Suprapubic skin (tissue), 4 donors: ENCODE results near the gene RAE1.

ENCODE experiments used
- EP300 ChIP-seq: sonication (generic); formaldehyde crosslinking; IDR thresholded peaks from one replicate; pipeline ENCODE4 v1.6.1; 2017; ENCODE audit warnings: antibody characterized with exemption
- POLR2A ChIP-seq, 2 donors: fragments of 450-650 bp; IDR thresholded peaks; one replicate each; pipeline ENCODE4 v1.6.1; 2017; ENCODE audit warnings: antibody characterized with exemption in 2 of 2, mild to moderate bottlenecking in 2 of 2, moderate library complexity in 2 of 2
- POLR2AphosphoS5 ChIP-seq, 3 donors: sonication (generic); formaldehyde crosslinking; IDR thresholded peaks; one replicate each; pipeline ENCODE4 v1.6.1; 2017; ENCODE audit warnings: antibody characterized with exemption in 3 of 3
- TF ChIP-seq, protein P1 (sequence below), 2 donors: fragments of 200-600 bp in 1 of 2; fragments of 450-650 bp in 1 of 2; sonication (generic) in 1 of 2; IDR thresholded peaks; one replicate each; pipeline ENCODE4 v1.5.1; 2016 to 2019; ENCODE audit warnings: antibody characterized with exemption in 2 of 2, mild to moderate bottlenecking in 1 of 2, moderate library complexity in 1 of 2

DNA sequence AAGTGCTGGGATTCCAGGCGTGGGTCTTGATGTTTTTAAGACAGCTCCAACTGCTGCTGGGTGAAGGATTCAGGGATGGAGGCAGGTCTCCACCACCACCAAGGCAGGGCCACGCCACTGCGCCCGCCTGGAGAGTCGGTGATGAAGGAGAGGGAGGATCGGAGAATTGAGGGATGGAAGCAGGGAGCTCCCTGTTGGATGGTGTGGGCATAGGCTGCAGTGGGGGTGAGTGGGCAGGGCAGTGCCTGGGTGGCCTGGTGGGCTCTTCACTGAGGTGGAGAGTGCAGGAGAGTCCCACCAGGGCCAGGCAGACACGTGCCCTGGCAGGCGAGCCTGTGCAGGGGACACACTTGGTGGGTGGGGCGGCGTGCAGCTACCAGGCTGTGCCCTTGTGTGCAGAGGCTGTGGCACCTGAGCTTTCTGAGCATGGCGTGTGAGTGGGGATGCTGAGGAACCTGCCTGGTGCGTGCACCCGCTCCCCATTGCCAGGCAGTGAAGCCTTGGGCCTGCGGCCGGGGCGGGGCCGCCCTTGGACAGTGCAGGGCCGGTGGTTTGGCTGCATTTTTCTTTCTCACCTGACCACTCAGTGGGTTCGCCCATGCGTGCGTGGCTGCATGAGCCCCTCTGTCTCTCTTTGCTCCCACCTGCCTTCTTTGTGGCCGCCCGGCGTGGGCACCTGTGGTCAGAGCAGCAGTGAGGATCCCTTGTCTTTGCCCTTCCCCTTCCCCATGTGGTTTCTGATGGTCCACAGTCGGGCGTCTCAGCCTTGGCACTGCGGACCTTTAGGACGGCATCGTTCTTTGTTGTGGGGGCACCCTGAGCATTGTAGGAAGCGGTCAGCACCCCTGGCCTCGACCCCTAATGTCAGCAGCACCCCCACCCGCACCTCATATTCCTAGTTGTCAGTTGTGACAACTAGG lies 51.4 kb downstream of the RAE1 start:
- TF ChIP-seq, protein P1, sequence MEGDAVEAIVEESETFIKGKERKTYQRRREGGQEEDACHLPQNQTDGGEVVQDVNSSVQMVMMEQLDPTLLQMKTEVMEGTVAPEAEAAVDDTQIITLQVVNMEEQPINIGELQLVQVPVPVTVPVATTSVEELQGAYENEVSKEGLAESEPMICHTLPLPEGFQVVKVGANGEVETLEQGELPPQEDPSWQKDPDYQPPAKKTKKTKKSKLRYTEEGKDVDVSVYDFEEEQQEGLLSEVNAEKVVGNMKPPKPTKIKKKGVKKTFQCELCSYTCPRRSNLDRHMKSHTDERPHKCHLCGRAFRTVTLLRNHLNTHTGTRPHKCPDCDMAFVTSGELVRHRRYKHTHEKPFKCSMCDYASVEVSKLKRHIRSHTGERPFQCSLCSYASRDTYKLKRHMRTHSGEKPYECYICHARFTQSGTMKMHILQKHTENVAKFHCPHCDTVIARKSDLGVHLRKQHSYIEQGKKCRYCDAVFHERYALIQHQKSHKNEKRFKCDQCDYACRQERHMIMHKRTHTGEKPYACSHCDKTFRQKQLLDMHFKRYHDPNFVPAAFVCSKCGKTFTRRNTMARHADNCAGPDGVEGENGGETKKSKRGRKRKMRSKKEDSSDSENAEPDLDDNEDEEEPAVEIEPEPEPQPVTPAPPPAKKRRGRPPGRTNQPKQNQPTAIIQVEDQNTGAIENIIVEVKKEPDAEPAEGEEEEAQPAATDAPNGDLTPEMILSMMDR (IDR thresholded peaks at IDR 0.05), result no peak
- TF ChIP-seq POLR2A (IDR thresholded peaks at IDR 0.05) (no peak), EP300 (no peak), POLR2AphosphoS5 (IDR thresholded peaks at IDR 0.05) (no peak)
